Keratinocyte (primary cell): ENCODE data around the gene JAZF1. TPM values are rescaled to one million over a fixed set of nuclear protein-coding genes. Genes with fewer than 3 reads are reported as not detected.
"Not testable (repeated sequence)": the region's sequence is repeated elsewhere in the genome, so short reads cannot be mapped to it uniquely, and the experiment has no call there.

ENCODE experiments used
- DNase-seq: peaks from one replicate; pipeline ENCODE4 v3.0.0-alpha.2; 2011; ENCODE audit warnings: low read depth, missing footprints, low spot score
- FAIRE-seq: peaks from 2 replicates; lab custom pipeline; 2011; peaks lifted over from hg19 to GRCh38; lab: Jason Lieb, UNC
- H2AFZ ChIP-seq: 2 replicates; pipeline ENCODE4 v1.6.0; 2012; ENCODE audit warnings: low read length, control low read depth, inconsistent platforms; ENCODE audit not compliant: control insufficient read depth
- H3K27ac ChIP-seq: 2 replicates; pipeline ENCODE4 v1.5.1; 2011; ENCODE audit warnings: low read length; ENCODE audit not compliant: control insufficient read depth, insufficient read depth
- H3K27me3 ChIP-seq: 3 replicates; pipeline ENCODE4 v1.6.0; 2011; ENCODE audit warnings: low read length; ENCODE audit not compliant: control insufficient read depth, insufficient read depth; ENCODE audit errors: extremely low read depth
- H3K36me3 ChIP-seq, 2 experiments: 2 replicates in 1 of 2; 3 replicates in 1 of 2; pipeline ENCODE4 v1.5.1; 2011; ENCODE audit warnings: low read length in 2 of 2, mild to moderate bottlenecking in 1 of 2; ENCODE audit not compliant: control insufficient read depth in 2 of 2, insufficient read depth in 2 of 2; ENCODE audit errors: extremely low read depth in 1 of 2
- H3K4me1 ChIP-seq: 3 replicates; pipeline ENCODE4 v1.5.1; 2011; ENCODE audit warnings: low read length; ENCODE audit not compliant: control insufficient read depth, insufficient read depth; ENCODE audit errors: extremely low read depth
- H3K4me2 ChIP-seq: 3 replicates; pipeline ENCODE4 v1.6.0; 2011; ENCODE audit warnings: low read depth, low read length; ENCODE audit not compliant: control insufficient read depth, insufficient read depth; ENCODE audit errors: extremely low read depth
- H3K4me3 ChIP-seq, 3 experiments: fragments of 200-600 bp in 1 of 3; sonication (generic) in 1 of 3; 2 replicates in 2 of 3; 3 replicates in 1 of 3; pipeline ENCODE4 v1.5.1; 2011 to 2016; ENCODE audit warnings: low read length in 3 of 3, mild to moderate bottlenecking in 3 of 3, control low read depth in 2 of 3, inconsistent platforms in 1 of 3, low read depth in 1 of 3, mixed read lengths in 1 of 3, mixed run types in 1 of 3, moderate library complexity in 1 of 3; ENCODE audit not compliant: control insufficient read depth in 2 of 3, insufficient read depth in 2 of 3; ENCODE audit errors: extremely low read depth in 1 of 3
- H3K79me2 ChIP-seq: 2 replicates; pipeline ENCODE4 v1.6.0; 2012; ENCODE audit warnings: low read length; ENCODE audit not compliant: control insufficient read depth, insufficient read depth
- H3K9ac ChIP-seq: 3 replicates; pipeline ENCODE4 v1.6.0; 2011; ENCODE audit warnings: low read length; ENCODE audit not compliant: control insufficient read depth, insufficient read depth; ENCODE audit errors: extremely low read depth
- H3K9me1 ChIP-seq: 3 replicates; pipeline ENCODE4 v1.6.0; 2011; ENCODE audit warnings: low read length; ENCODE audit not compliant: control insufficient read depth, insufficient read depth; ENCODE audit errors: extremely low read depth
- H3K9me3 ChIP-seq: 2 replicates; pipeline ENCODE4 v1.5.1; 2012; ENCODE audit warnings: low read depth, low read length; ENCODE audit not compliant: control insufficient read depth
- H4K20me1 ChIP-seq: 3 replicates; pipeline ENCODE4 v1.6.0; 2011; ENCODE audit warnings: low read length; ENCODE audit not compliant: control insufficient read depth, insufficient read depth; ENCODE audit errors: extremely low read depth
- CTCF ChIP-seq, 3 experiments: IDR thresholded peaks in 1 of 3; conservative IDR thresholded peaks in 1 of 3; optimal IDR thresholded peaks in 1 of 3; 2 replicates in 2 of 3; 3 replicates in 1 of 3; pipeline versions ENCODE3 to v1.5.1; 2011; ENCODE audit warnings: low read length in 3 of 3, mild to moderate bottlenecking in 3 of 3, moderate library complexity in 2 of 3, control low read depth in 1 of 3, inconsistent platforms in 1 of 3; ENCODE audit not compliant: insufficient read depth in 2 of 3; ENCODE audit errors: extremely low read depth in 1 of 3
- EZH2 ChIP-seq: IDR thresholded peaks from one replicate; pipeline ENCODE4 v1.6.1; 2012; ENCODE audit warnings: inconsistent platforms, mild to moderate bottlenecking, low read length, moderate library complexity
- dilution Hi-C: fragments of 300-500 bp; cut with MboI; formaldehyde crosslinking; loops from one replicate; pipeline ENCODE4 v1.7.0; 2020; ENCODE audit warnings: low sequenced_read_pairs; ENCODE audit not compliant: extremely low pct_ligation_motif_present
- polyA plus RNA-seq, 5 experiments: library from polyadenylated mRNA; depleted of rRNA in 3 of 5; stranded (reverse) in 3 of 5; stranded (forward) in 1 of 5; unstranded in 1 of 5; fragments of >200 nt; gene quantifications; 1 replicate in 1 of 5; 2 replicates in 3 of 5; 3 replicates in 1 of 5; pipeline versions ENCODE4 v1.2.1 to v1.2.3, GENCODE V29; 2011 to 2012; ENCODE audit warnings: missing spikeins in 2 of 5, low read depth in 1 of 5, low replicate concordance in 1 of 5

The JAZF1 gene
- polyA plus RNA-seq, 1 donor (not counting 4 experiments of a cell fraction or from before 2014, with no cell fraction given) = 2.5 TPM

- Histone ChIP-seq H3K27me3 (no peaks in the 10 kb centered on the region), H3K9ac (no peak overlapping the region), H3K79me2 (no peaks in the 10 kb centered on the region), H3K4me1 (no peaks in the 10 kb centered on the region), H4K20me1 (no peaks in the 10 kb centered on the region), H3K36me3 (no peaks in the 10 kb centered on the region), H3K9me3 (no peaks in the 10 kb centered on the region), H2AFZ (no peak overlapping the region), H3K4me3 (no peak overlapping the region), H3K4me2 (no peak overlapping the region), H3K9me1 (no peaks in the 10 kb centered on the region), H3K27ac (no peak overlapping the region)
- dilution Hi-C loops = no loop called here
- DNase-seq = no peak
- no peak for FAIRE-seq
- no peak for TF ChIP-seq CTCF (optimal IDR thresholded peaks at IDR 0.05 in 1 of 3, IDR thresholded peaks at IDR 0.05 in 1 of 3, conservative IDR thresholded peaks at IDR 0.05 in 1 of 3; ENCODE audit: extremely low read depth in 1 of 3, insufficient read depth in 2 of 3, low read length in 3 of 3)
- no peak for TF ChIP-seq EZH2
Measured at GRCh38 chr7:27861747-27862146, 318.8 kb downstream of the JAZF1 start.

- Histone ChIP-seq H2AFZ (no peak overlapping the region), H3K79me2 (no peaks in the 10 kb centered on the region), H3K4me3 (no peak overlapping the region), H3K36me3 (no peaks in the 10 kb centered on the region), H3K4me2 (no peak overlapping the region), H4K20me1 (no peaks in the 10 kb centered on the region), H3K9me1 (no peaks in the 10 kb centered on the region), H3K27ac (no peak overlapping the region), H3K9me3 (no peaks in the 10 kb centered on the region), H3K9ac (no peak overlapping the region), H3K4me1 (no peaks in the 10 kb centered on the region), H3K27me3 (no peaks in the 10 kb centered on the region)
- dilution Hi-C loops = no loop called here
- no peak for FAIRE-seq
- no peak for DNase-seq
- TF ChIP-seq EZH2 = no peak
- TF ChIP-seq CTCF (optimal IDR thresholded peaks at IDR 0.05 in 1 of 3, IDR thresholded peaks at IDR 0.05 in 1 of 3, conservative IDR thresholded peaks at IDR 0.05 in 1 of 3; ENCODE audit: extremely low read depth in 1 of 3, insufficient read depth in 2 of 3, low read length in 3 of 3) = no peak
Measured at GRCh38 chr7:27860800-27861199, 319.8 kb downstream of the JAZF1 start.

GRCh38 chr7:27856703-27857485, 323.7 kb downstream of the JAZF1 start:
- H4K20me1 ChIP-seq, H3K27me3 ChIP-seq, FAIRE-seq, H2AFZ ChIP-seq, H3K4me3 ChIP-seq, H3K9me1 ChIP-seq, H3K9me3 ChIP-seq, dilution Hi-C loops, H3K9ac ChIP-seq, H3K36me3 ChIP-seq, H3K27ac ChIP-seq, H3K79me2 ChIP-seq, H3K4me2 ChIP-seq, H3K4me1 ChIP-seq, DNase-seq: not testable (repeated sequence)
